GM12878 (cell line): ENCODE results near the gene FMNL3.

ENCODE experiments used
- CTCF ChIP-seq, 3 experiments: IDR thresholded peaks in 2 of 3; conservative IDR thresholded peaks in 1 of 3; 2 replicates each; pipeline ENCODE4 v1.5.1; 2011; ENCODE audit warnings: low read depth in 3 of 3, low read length in 3 of 3, mild to moderate bottlenecking in 3 of 3, control low read depth in 2 of 3, moderate library complexity in 2 of 3, inconsistent platforms in 1 of 3, mixed read lengths in 1 of 3; ENCODE audit not compliant: control insufficient read depth in 2 of 3, insufficient read depth in 1 of 3; ENCODE audit errors: extremely low read depth in 1 of 3
- ETV6 ChIP-seq, 2 experiments: fragments of 450-650 bp in 1 of 2; IDR thresholded peaks in 1 of 2; conservative IDR thresholded peaks in 1 of 2; 2 replicates each; pipeline ENCODE4 v1.6.1; 2014; ENCODE audit warnings: antibody characterized with exemption in 1 of 2, borderline replicate concordance in 1 of 2, low read depth in 1 of 2, mild to moderate bottlenecking in 1 of 2, moderate library complexity in 1 of 2
- HDGF ChIP-seq: fragments of 450-650 bp; IDR thresholded peaks from 2 replicates; pipeline ENCODE4 v1.6.1; 2016; ENCODE audit warnings: antibody characterized with exemption
- MXI1 ChIP-seq: fragments of 150-350 bp; IDR thresholded peaks from 2 replicates; pipeline ENCODE4 v1.6.1; 2011; ENCODE audit warnings: low read depth, mild to moderate bottlenecking, inconsistent platforms, low read length, improper control_type of control experiment
- TCF12 ChIP-seq: IDR thresholded peaks from 2 replicates; pipeline ENCODE4 v1.6.1; 2011; ENCODE audit warnings: low read depth, mild to moderate bottlenecking, low read length

GRCh38 chr12:49744363-49744885 is 37.2 kb upstream of the FMNL3 start:
- TF ChIP-seq CTCF (IDR thresholded peaks at IDR 0.05 in 2 of 3, conservative IDR thresholded peaks at IDR 0.05 in 1 of 3; ENCODE audit: control insufficient read depth in 2 of 3, extremely low read depth in 1 of 3, insufficient read depth in 1 of 3, low read depth in 3 of 3, low read length in 3 of 3) = no peak
- no peak for TF ChIP-seq HDGF
- no peak for TF ChIP-seq ETV6 (conservative IDR thresholded peaks at IDR 0.05 in 1 of 2, IDR thresholded peaks at IDR 0.05 in 1 of 2; ENCODE audit: borderline replicate concordance in 1 of 2, low read depth in 1 of 2)
- no peak for TF ChIP-seq MXI1
- TF ChIP-seq TCF12 = no peak
